ENCODE measurements around the gene FJX1.
"Not testable (repeated sequence)": the region's sequence is repeated elsewhere in the genome, so short reads cannot be mapped to it uniquely, and the experiment has no call there.

Gene FJX1

DNA sequence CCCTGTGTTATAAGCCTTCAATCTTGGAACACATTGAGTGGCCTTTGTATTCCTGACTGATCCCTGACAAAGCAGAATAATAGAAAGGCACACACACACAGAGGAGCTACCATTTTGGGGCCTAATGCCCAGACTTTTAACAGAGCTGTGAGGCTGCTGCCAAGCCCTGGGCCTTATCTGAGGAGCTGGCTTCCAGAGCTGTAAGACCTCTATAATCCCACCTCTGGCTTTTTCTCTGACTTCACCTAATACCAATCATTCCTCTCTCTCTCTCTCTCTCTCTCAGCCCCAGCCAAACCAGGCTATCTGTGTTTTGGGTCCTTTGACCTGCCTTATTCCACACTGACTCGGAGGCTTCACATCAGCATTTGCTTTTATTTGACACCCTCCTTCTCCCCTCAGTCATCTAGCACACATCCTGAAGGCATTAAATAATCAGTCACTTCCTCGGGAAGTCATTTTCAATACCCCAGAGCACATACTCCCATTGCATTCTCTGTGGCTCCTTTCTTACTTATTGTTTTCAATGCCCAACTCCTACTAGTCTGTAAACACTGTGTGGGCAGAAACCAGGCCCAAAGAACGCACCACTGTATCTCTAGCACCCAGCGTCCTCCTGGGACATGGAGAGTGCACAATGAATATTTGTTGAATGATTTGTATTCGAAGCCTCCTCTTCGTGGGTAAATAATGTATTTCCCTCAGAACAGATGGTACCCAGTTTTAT is 23.1 kb downstream of the FJX1 start:
- no peak overlapping the region for H3K4me3 ChIP-seq (ENCODE audit: low read length)
- DNase-seq (ENCODE audit: low read depth), result no peak
- TF ChIP-seq, protein P1, sequence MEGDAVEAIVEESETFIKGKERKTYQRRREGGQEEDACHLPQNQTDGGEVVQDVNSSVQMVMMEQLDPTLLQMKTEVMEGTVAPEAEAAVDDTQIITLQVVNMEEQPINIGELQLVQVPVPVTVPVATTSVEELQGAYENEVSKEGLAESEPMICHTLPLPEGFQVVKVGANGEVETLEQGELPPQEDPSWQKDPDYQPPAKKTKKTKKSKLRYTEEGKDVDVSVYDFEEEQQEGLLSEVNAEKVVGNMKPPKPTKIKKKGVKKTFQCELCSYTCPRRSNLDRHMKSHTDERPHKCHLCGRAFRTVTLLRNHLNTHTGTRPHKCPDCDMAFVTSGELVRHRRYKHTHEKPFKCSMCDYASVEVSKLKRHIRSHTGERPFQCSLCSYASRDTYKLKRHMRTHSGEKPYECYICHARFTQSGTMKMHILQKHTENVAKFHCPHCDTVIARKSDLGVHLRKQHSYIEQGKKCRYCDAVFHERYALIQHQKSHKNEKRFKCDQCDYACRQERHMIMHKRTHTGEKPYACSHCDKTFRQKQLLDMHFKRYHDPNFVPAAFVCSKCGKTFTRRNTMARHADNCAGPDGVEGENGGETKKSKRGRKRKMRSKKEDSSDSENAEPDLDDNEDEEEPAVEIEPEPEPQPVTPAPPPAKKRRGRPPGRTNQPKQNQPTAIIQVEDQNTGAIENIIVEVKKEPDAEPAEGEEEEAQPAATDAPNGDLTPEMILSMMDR (IDR thresholded peaks at IDR 0.05; ENCODE audit: insufficient read depth, low read depth, low read length, missing control alignments), result no peak

DNA sequence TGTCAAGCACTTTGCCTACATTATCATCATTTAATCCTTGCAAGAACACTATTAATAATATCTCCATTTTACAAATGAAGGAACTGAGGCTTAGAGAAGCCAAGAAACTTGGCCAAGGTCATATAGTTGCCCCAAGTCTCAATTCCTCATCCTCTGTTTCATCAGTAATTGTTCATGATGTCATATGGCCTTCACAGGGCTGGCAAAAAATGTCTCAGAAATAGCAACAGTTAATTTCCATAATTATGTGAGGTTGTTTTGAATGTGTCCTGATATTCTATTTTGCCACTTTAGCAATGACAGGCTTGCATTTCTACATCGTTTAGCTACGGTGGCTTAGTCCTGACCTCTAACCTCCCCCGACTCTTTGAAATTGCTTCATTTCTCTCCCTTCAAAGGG is 23.7 kb downstream of the FJX1 start:
- TF ChIP-seq, protein P1 (IDR thresholded peaks at IDR 0.05; ENCODE audit: insufficient read depth, low read depth, low read length, missing control alignments), result no peak
- DNase-seq (ENCODE audit: low read depth), result no peak
- no peak overlapping the region for H3K4me3 ChIP-seq (ENCODE audit: low read length)

DNA sequence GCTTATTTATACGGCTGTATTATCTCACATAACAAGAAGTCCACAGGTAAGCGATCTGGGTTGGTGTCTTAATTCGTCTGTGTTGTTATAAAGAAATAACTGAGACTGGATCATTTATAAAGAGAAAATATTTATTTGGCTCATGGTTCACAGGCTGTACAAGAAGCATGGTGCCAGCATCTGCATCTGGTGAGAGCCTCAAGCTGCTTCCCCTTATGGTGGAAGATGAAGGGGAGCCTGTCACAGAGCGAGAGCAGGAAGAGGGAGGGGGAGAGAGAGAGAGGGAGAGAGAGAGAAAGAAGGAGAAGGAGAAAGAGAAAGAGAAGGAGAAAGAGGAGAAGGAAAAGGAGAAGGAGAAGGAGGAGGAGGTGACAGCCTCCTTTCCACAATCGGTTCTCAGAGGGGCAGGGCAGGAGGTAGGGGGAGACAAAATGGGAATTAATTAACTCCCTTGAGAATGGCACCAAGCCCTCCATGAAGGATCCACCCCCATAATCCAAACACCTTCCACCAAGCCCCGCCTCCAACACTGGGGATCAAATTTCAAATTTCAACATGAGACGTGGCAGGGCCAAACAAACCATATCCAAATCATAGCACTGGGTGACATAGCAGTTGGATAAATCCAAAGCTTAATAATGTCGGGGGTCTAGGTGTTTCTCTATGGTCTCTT is 29.3 kb downstream of the FJX1 start:
- no peak overlapping the region for H3K4me3 ChIP-seq (ENCODE audit: low read length)
- no peak for DNase-seq (ENCODE audit: low read depth)
- TF ChIP-seq, protein P1 (IDR thresholded peaks at IDR 0.05; ENCODE audit: insufficient read depth, low read depth, low read length, missing control alignments), result no peak

DNA sequence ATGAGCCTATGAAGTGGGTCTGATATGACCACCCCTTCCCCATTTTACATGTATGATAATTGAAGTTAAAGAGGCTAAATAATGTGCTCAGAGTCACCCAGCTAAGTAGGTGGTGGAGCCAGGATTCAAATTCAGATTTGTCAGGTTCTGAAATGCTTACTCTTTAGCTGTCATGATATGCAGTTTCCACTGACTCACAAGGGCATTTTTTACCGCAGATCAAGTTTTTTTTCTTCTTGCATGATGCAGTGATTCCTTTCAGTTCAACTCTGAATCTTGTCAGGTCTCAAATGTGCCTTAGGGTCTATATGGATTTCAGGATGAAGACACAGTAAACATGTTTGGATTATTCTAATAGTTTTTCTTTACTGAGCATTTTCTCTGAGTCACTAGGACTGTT is 31.7 kb downstream of the FJX1 start:
- H3K4me3 ChIP-seq (ENCODE audit: low read length), result no peak overlapping the region
- TF ChIP-seq, protein P1 (IDR thresholded peaks at IDR 0.05; ENCODE audit: insufficient read depth, low read depth, low read length, missing control alignments), result no peak
- peak; percentile 69 for DNase-seq (ENCODE audit: low read depth)

DNA sequence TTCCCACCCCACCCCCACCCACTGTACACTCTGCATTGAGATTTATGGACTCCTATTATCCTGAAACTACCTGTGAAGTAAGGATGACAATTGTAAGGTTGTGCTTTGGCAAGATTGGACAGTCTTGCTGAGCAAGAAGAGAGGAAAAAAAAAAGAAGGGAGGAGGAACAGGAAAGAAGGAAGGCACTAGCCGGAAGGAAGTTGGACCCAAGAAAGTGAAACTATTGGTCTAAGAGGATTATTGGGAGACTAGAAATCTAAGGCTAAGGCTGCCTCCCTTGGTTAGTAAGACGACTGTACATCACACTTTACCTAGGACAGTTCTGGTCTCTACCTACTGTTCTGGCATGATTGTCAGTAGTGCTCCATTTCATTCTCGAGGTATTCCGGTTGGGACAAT is 32.2 kb downstream of the FJX1 start:
- TF ChIP-seq, protein P1 (IDR thresholded peaks at IDR 0.05; ENCODE audit: insufficient read depth, low read depth, low read length, missing control alignments), result no peak

DNA sequence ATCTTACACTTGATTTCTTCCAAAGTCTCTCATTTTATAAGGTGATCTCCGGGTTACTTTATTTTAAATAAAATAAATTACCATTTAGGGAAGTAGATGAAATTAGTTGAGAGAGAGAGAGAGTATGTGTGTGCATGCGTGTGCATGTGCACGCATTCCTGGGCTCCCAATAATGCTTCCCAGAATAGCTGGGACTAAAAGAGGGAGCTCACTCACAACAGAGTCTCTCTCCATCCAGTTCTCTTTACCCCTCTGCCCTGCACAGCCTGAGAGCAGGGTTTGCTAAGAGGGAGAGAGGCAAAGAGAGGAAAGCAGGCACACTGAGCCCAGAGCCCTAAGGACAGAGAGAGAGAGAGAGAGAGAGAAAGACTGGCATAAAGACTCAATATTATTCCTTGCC is 33.0 kb downstream of the FJX1 start:
- no peak for DNase-seq (ENCODE audit: low read depth)
- H3K4me3 ChIP-seq (ENCODE audit: low read length), result no peak overlapping the region
- TF ChIP-seq, protein P1 (IDR thresholded peaks at IDR 0.05; ENCODE audit: insufficient read depth, low read depth, low read length, missing control alignments), result no peak

More for the DNA sequence above, 32.2 kb downstream of the FJX1 start:
- no peak overlapping the region for H3K4me3 ChIP-seq (ENCODE audit: low read length)
- no peak for DNase-seq (ENCODE audit: low read depth)

DNA sequence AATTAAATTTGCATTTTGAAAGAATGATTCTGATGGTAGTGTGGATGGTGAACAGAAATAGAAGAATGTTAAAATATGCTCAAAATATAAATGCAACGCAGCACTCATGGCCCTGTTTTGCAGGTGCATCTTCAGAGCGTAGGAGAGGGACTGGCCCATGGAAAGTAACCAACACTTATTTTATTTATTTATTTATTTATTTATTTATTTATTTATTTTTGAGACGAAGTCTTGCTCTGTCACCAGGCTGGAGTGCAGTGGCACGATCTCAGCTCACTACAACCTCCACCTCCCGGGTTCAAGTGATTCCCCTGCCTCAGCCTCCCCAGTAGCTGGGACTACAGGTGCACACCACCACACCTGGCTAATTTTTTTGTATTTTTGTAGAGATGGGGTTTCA is 34.5 kb downstream of the FJX1 start:
- DNase-seq (ENCODE audit: low read depth); H3K4me3 ChIP-seq (ENCODE audit: low read length): not testable (repeated sequence)

Data from epithelial cell of esophagus (primary cell).